ENCODE data around the gene CDHR2. TPM values are rescaled to one million over a fixed set of nuclear protein-coding genes. Genes with fewer than 3 reads are reported as not detected.

The CDHR2 gene
- total RNA-seq, 1 donor = under 0.01 TPM

DNA sequence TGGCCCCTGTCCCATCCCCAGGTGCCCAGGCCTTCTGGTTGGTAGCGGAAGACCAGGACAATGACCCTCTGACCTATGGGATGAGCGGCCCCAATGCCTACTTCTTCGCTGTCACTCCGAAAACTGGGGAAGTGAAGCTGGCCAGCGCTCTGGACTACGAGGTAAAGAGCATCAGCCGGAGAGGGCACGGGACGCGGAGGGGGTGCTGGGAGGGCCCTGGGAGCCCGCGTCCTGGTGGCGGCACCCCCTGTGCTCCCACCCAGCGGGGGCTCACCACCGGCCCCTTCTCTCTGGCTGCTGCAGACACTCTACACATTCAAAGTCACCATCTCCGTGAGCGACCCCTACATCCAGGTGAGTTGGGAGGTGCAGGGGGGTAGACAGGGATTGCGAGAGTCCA is 19.5 kb downstream of the CDHR2 start:
- no peaks in the 10 kb centered on the region for H4K20me1 ChIP-seq (ENCODE audit: insufficient read depth, low read length)
- no peaks in the 10 kb centered on the region for H3K27me3 ChIP-seq (ENCODE audit: insufficient read depth, low read length)
- H3K27ac ChIP-seq (ENCODE audit: low read depth, low read length) = no peak overlapping the region
- H2AFZ ChIP-seq (ENCODE audit: low read length) = no peak overlapping the region
- DNase-seq (ENCODE audit: insufficient read length, low spot score, missing footprints) = no peak
- H3K4me1 ChIP-seq (ENCODE audit: insufficient read depth, low read length) = no peaks in the 10 kb centered on the region
- no peak overlapping the region for H3K4me2 ChIP-seq (ENCODE audit: insufficient read depth, low read length)
- TF ChIP-seq, protein P1, sequence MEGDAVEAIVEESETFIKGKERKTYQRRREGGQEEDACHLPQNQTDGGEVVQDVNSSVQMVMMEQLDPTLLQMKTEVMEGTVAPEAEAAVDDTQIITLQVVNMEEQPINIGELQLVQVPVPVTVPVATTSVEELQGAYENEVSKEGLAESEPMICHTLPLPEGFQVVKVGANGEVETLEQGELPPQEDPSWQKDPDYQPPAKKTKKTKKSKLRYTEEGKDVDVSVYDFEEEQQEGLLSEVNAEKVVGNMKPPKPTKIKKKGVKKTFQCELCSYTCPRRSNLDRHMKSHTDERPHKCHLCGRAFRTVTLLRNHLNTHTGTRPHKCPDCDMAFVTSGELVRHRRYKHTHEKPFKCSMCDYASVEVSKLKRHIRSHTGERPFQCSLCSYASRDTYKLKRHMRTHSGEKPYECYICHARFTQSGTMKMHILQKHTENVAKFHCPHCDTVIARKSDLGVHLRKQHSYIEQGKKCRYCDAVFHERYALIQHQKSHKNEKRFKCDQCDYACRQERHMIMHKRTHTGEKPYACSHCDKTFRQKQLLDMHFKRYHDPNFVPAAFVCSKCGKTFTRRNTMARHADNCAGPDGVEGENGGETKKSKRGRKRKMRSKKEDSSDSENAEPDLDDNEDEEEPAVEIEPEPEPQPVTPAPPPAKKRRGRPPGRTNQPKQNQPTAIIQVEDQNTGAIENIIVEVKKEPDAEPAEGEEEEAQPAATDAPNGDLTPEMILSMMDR (IDR thresholded peaks at IDR 0.05; ENCODE audit: extremely low read depth, low read depth, low read length) = no peak
- H3K4me3 ChIP-seq (ENCODE audit: insufficient read depth, low read length) = no peak overlapping the region
- no peaks in the 10 kb centered on the region for H3K36me3 ChIP-seq (ENCODE audit: insufficient read depth, low read length)
- H3K9me3 ChIP-seq (ENCODE audit: low read depth, low read length) = no peaks in the 10 kb centered on the region
- no peaks in the 10 kb centered on the region for H3K79me2 ChIP-seq (ENCODE audit: insufficient read depth, low read length)

DNA sequence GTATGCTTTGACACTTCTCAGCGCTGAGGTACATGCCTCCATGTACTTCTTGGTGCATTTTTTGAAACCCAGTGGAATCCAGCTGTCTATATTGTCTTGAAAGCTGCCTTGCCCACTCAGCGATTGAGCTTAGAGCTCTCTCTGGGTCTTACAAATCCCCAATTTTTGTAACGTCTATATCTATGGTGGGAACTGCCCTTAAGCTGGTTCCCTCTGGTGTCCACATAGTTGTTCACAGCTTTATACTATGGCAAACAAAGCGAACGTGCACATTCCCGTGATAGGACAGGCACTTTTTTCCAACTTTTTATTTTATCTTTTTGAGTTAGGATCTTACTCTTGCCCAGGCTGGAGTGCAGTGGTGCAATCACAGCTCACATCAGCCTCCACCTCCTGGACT is 20.9 kb downstream of the CDHR2 start:
- Histone ChIP-seq H3K27me3 (ENCODE audit: insufficient read depth, low read length) (no peaks in the 10 kb centered on the region), H3K79me2 (ENCODE audit: insufficient read depth, low read length) (no peaks in the 10 kb centered on the region), H3K4me2 (ENCODE audit: insufficient read depth, low read length) (no peak overlapping the region), H3K9me3 (ENCODE audit: low read depth, low read length) (no peaks in the 10 kb centered on the region), H4K20me1 (ENCODE audit: insufficient read depth, low read length) (no peaks in the 10 kb centered on the region), H2AFZ (ENCODE audit: low read length) (no peak overlapping the region), H3K4me3 (ENCODE audit: insufficient read depth, low read length) (no peak overlapping the region), H3K4me1 (ENCODE audit: insufficient read depth, low read length) (no peaks in the 10 kb centered on the region), H3K36me3 (ENCODE audit: insufficient read depth, low read length) (no peaks in the 10 kb centered on the region), H3K27ac (ENCODE audit: low read depth, low read length) (no peak overlapping the region)
- DNase-seq (ENCODE audit: insufficient read length, low spot score, missing footprints) = no peak
- TF ChIP-seq, protein P1 (IDR thresholded peaks at IDR 0.05; ENCODE audit: extremely low read depth, low read depth, low read length) = peak; percentile 34

DNA sequence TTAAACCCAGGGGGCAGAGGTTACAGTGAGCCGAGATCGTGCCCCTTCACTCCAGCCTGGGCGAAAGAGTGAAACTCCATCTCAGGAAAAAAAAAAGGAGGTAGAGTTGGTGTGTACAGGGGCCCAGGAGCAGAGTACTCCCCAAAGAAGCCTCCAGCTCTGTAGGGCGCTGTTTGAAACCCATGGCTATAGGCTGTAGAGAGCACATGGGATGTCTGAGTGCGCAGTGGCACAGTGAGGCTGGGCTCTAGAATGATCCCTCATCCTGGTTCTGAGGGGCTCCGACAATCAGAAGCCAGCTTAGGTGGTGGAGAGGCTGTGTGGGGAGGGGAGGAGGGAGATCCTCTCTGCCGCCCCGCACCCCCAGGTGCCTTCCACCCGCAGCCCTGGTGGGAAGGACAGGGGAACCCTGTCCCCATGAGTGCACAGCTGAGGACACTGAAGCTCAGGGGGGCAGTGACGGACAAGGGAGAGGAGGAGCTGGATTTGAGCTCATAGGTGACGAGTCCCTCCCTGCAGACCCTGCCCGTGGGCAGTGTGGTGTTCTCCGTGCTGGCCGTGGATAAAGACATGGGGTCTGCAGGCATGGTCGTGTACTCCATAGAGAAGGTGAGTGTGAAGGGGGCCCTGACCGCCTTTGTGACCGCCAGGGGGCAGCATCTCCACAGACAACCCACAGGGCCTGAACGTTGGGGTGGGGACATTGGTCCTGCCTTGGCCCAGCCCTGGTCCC is 24.6 kb downstream of the CDHR2 start:
- Histone ChIP-seq H3K36me3 (ENCODE audit: insufficient read depth, low read length) (no peaks in the 10 kb centered on the region), H3K4me1 (ENCODE audit: insufficient read depth, low read length) (no peaks in the 10 kb centered on the region), H3K9me3 (ENCODE audit: low read depth, low read length) (no peaks in the 10 kb centered on the region), H2AFZ (ENCODE audit: low read length) (no peak overlapping the region), H4K20me1 (ENCODE audit: insufficient read depth, low read length) (no peaks in the 10 kb centered on the region), H3K27me3 (ENCODE audit: insufficient read depth, low read length) (no peaks in the 10 kb centered on the region), H3K4me3 (ENCODE audit: insufficient read depth, low read length) (no peak overlapping the region), H3K4me2 (ENCODE audit: insufficient read depth, low read length) (no peak overlapping the region), H3K79me2 (ENCODE audit: insufficient read depth, low read length) (no peaks in the 10 kb centered on the region), H3K27ac (ENCODE audit: low read depth, low read length) (no peak overlapping the region)
- peak; percentile 96 for DNase-seq (ENCODE audit: insufficient read length, low spot score, missing footprints)
- TF ChIP-seq, protein P1 (IDR thresholded peaks at IDR 0.05; ENCODE audit: extremely low read depth, low read depth, low read length) = peak; percentile 80

DNA sequence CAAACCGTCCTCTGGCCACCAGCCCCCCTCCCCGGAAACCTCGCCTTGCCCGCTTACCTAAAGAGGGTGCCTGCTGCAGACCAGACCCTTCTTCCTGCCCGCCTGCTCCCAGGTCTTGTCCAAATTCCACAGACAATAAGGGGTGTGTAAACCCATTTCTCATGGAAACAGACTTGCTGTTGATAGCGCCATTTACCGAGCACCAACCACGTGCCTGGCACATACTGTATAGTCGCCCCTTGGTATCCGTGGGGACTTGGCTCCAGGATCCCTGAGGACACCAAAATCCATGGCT is 25.1 kb downstream of the CDHR2 start:
- Histone ChIP-seq H4K20me1 (ENCODE audit: insufficient read depth, low read length) (no peaks in the 10 kb centered on the region), H3K4me2 (ENCODE audit: insufficient read depth, low read length) (no peak overlapping the region), H3K36me3 (ENCODE audit: insufficient read depth, low read length) (no peaks in the 10 kb centered on the region), H3K27me3 (ENCODE audit: insufficient read depth, low read length) (no peaks in the 10 kb centered on the region), H3K9me3 (ENCODE audit: low read depth, low read length) (no peaks in the 10 kb centered on the region), H3K79me2 (ENCODE audit: insufficient read depth, low read length) (no peaks in the 10 kb centered on the region), H2AFZ (ENCODE audit: low read length) (no peak overlapping the region), H3K4me1 (ENCODE audit: insufficient read depth, low read length) (no peaks in the 10 kb centered on the region), H3K4me3 (ENCODE audit: insufficient read depth, low read length) (no peak overlapping the region), H3K27ac (ENCODE audit: low read depth, low read length) (no peak overlapping the region)
- TF ChIP-seq, protein P1 (IDR thresholded peaks at IDR 0.05; ENCODE audit: extremely low read depth, low read depth, low read length) = peak; percentile 8
- no peak for DNase-seq (ENCODE audit: insufficient read length, low spot score, missing footprints)

Measured in osteoblast (primary cell).